ENCODE measurements around the gene ARMC9. TPM values are rescaled to one million over a fixed set of nuclear protein-coding genes. Genes with fewer than 3 reads are reported as not detected.

Gene ARMC9
- total and polyA plus RNA-seq, 9 donors: 16.7 to 33.5 (median 29.3) TPM

DNA sequence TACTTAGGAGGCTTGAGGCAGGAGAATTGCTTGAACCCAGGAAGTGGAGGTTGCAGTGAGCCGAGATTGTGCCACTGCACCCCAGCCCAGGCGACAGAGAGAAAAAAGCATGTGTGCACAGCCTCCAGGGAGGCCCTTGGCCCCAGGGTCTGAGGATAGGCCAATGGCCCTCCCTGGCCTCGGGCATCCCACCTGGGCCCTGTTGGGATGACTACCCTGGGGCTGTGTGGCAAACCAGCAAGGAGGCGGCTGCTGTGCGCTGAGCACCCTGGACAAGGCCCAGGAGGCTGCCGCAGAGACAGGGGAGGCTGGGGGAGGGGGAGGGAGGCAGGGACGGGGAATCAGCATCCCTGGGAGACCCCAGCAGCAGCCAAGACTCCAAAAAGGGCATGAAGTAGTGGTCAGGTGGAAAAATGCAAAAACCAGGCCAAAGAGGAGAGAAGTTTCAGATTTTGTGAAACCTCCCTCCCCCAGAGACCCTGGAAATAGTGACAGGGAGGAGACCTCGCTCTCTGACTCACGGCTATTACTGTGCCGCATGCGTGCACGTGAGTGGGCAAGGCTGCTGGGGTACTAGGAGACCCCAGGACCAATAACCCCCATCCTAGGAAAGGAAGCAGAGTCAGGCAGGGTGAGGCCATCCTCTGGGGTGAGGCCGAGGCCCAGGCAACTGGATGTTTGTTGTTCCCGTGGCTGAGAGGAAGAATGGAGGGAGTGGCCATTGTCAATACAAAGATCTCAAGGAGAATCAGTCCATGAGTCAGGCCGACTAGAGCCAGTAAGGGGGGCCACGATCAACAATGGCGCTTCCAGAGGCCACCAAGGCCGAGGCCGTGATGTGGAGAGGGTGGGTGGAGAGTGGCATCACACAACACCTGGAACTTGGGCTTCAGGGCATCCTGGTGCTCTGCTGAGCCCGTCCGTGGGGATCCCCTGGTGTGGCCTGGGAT is 181.1 kb downstream of the ARMC9 start:
- no peak for TF ChIP-seq POLR2A (IDR thresholded peaks at IDR 0.05)
- TF ChIP-seq, protein P1, sequence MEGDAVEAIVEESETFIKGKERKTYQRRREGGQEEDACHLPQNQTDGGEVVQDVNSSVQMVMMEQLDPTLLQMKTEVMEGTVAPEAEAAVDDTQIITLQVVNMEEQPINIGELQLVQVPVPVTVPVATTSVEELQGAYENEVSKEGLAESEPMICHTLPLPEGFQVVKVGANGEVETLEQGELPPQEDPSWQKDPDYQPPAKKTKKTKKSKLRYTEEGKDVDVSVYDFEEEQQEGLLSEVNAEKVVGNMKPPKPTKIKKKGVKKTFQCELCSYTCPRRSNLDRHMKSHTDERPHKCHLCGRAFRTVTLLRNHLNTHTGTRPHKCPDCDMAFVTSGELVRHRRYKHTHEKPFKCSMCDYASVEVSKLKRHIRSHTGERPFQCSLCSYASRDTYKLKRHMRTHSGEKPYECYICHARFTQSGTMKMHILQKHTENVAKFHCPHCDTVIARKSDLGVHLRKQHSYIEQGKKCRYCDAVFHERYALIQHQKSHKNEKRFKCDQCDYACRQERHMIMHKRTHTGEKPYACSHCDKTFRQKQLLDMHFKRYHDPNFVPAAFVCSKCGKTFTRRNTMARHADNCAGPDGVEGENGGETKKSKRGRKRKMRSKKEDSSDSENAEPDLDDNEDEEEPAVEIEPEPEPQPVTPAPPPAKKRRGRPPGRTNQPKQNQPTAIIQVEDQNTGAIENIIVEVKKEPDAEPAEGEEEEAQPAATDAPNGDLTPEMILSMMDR (IDR thresholded peaks at IDR 0.05): no peak
- TF ChIP-seq EP300 (IDR thresholded peaks at IDR 0.05): no peak
- DNase-seq: no peak
- no peak overlapping the region for H3K27ac ChIP-seq
- no peaks in the 10 kb centered on the region for H3K9me3 ChIP-seq
- H3K36me3 ChIP-seq: no peaks in the 10 kb centered on the region
- WGBS, 3 donors: 88 to 90% (median 89%) methylated on average over 21 of the region's 21 CpGs
- no peaks in the 10 kb centered on the region for H3K4me1 ChIP-seq (ENCODE audit: insufficient read depth)
- no peak overlapping the region for H3K4me3 ChIP-seq
- H3K27me3 ChIP-seq: no peaks in the 10 kb centered on the region
- intact Hi-C loops (cut with DNase I): no loop called here

- no peaks in the 10 kb centered on the region for H3K27me3 ChIP-seq
- H3K9me3 ChIP-seq: no peaks in the 10 kb centered on the region
- H3K4me3 ChIP-seq: no peak overlapping the region
- no peak overlapping the region for H3K27ac ChIP-seq
- no peak for DNase-seq
- H3K36me3 ChIP-seq: no peaks in the 10 kb centered on the region
- intact Hi-C loops (cut with DNase I): no loop called here
- H3K4me1 ChIP-seq (ENCODE audit: insufficient read depth): no peaks in the 10 kb centered on the region
- no peak for TF ChIP-seq POLR2A (IDR thresholded peaks at IDR 0.05)
- TF ChIP-seq EP300 (IDR thresholded peaks at IDR 0.05): no peak
- TF ChIP-seq, protein P1 (IDR thresholded peaks at IDR 0.05): no peak
- WGBS, 3 donors: 88 to 94% (median 89%) methylated on average over 10 of the region's 10 CpGs
These were observed 181.9 kb downstream of the ARMC9 start for GRCh38 chr2:231380307-231380706.

DNA sequence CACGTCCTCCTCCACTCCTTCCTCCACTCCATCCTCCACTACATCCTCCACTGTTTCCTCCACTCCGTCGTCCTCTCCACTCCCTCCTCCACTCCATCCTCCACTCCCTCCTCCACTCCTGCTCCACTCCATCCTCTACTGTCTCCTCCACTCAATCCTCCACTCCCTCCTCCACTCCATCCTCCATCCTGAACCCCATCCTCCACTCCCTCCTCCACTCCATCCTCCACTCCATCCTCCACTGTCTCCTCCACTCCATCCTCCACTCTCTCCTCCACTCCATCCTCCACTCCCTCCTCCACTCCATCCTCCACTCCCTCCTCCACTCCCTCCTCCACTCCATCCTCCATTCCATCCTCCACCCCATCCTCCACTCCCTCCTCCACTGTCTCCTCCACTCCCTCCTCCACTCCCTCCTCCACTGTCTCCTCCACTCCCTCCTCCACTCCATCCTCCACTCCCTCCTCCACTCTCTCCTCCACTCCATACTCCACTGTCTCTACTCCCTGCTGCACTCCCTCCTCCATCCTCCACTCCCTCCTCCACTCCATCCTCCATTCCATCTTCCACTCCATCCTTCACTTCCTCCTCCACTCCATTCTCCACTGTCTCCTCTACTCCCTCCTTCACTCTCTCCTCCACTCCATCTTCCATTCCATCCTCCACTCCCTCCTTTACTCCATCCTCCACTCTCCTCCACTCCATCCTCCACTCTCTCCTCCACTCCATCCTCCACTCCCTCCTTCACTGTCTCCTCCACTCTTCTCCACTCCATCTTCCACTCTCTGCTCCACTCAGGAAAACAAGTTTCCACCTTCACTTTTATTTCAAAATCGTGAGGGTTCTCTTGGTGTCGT is 182.8 kb downstream of the ARMC9 start:
- no peak for DNase-seq
- intact Hi-C loops (cut with DNase I): no loop called here
- no peak overlapping the region for H3K4me3 ChIP-seq
- H3K27ac ChIP-seq: no peak overlapping the region
- no peaks in the 10 kb centered on the region for H3K4me1 ChIP-seq (ENCODE audit: insufficient read depth)
- TF ChIP-seq POLR2A (IDR thresholded peaks at IDR 0.05) (no peak), EP300 (IDR thresholded peaks at IDR 0.05) (no peak)
- TF ChIP-seq, protein P1 (IDR thresholded peaks at IDR 0.05): no peak
- 86 to 91% (median 90%) methylated on average over 5 of the region's 5 CpGs for WGBS, 3 donors
- no peaks in the 10 kb centered on the region for H3K36me3 ChIP-seq
- no peaks in the 10 kb centered on the region for H3K27me3 ChIP-seq
- H3K9me3 ChIP-seq: no peaks in the 10 kb centered on the region

DNA sequence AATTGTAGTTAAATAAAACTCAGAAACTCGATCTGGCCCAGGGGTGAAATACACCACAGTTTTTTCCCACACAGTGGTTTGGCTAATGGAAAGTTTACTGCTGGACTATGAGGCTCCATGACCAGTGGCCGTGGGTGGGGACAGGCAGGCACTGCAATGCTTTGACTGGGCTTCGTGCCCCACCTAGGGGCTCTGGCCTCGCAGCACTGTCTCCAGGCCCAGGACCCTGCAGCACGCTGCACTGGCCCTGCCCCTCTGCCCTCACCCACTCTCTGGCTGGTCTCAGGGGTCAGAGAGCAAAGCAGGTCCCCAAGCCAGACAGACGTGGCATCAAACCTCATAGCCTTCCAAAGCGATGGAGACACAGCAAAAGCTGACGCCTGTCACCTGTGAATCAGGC is 183.7 kb downstream of the ARMC9 start:
- H3K4me1 ChIP-seq (ENCODE audit: insufficient read depth): no peaks in the 10 kb centered on the region
- H3K27me3 ChIP-seq: no peaks in the 10 kb centered on the region
- DNase-seq: no peak
- H3K36me3 ChIP-seq: no peaks in the 10 kb centered on the region
- WGBS, 3 donors: 86 to 91% (median 91%) methylated on average over 8 of the region's 8 CpGs
- H3K4me3 ChIP-seq: no peak overlapping the region
- intact Hi-C loops (cut with DNase I): no loop called here
- TF ChIP-seq POLR2A (IDR thresholded peaks at IDR 0.05) (no peak), EP300 (IDR thresholded peaks at IDR 0.05) (no peak)
- TF ChIP-seq, protein P1 (IDR thresholded peaks at IDR 0.05): no peak
- no peaks in the 10 kb centered on the region for H3K9me3 ChIP-seq
- no peak overlapping the region for H3K27ac ChIP-seq

Data from ovary (tissue), 9 donors.